GM18511 (cell line): ENCODE data around the gene GABPA.
"Not testable (repeated sequence)": the region's sequence is repeated elsewhere in the genome, so short reads cannot be mapped to it uniquely, and the experiment has no call there.

Experiments used
- ATAC-seq: cut with Tn5 transposase; IDR thresholded peaks from one replicate; pipeline ENCODE4 v1.9.1; 2021; ENCODE audit warnings: mild to moderate bottlenecking, moderate library complexity; ENCODE audit not compliant: unreplicated experiment

The GABPA gene

GRCh38 chr21:25735646-25736597, 1.1 kb downstream of the GABPA start:
- ATAC-seq = peak; percentile 14

GRCh38 chr21:25737421-25737820, 2.6 kb downstream of the GABPA start:
- no peak for ATAC-seq

GRCh38 chr21:25742900-25743299, 8.1 kb downstream of the GABPA start:
- ATAC-seq = no peak

- no peak for ATAC-seq
Observed at GRCh38 chr21:25744854-25745253, 10.1 kb downstream of the GABPA start.

GRCh38 chr21:25750085-25750484, 15.3 kb downstream of the GABPA start:
- ATAC-seq = no peak

DNA sequence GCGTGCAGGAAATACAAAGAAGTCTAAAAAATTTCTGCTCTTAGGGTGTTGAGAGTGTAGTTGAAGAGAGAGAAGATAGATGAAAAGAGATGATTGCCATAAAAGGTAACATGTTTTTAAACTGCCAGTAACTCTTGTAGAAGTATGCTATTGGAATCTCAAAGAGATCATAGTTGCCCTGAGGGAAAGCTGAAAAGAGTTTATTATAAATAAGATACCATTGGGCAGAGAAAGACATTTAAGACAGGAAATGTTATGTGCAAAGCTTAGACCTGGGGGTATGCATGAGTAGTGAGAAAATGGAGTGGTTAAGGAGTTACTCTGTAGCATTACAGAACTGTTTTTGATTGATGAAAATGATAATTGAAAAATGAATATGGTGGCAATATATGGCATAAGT, 17.6 kb downstream of the GABPA start:
- no peak for ATAC-seq

DNA sequence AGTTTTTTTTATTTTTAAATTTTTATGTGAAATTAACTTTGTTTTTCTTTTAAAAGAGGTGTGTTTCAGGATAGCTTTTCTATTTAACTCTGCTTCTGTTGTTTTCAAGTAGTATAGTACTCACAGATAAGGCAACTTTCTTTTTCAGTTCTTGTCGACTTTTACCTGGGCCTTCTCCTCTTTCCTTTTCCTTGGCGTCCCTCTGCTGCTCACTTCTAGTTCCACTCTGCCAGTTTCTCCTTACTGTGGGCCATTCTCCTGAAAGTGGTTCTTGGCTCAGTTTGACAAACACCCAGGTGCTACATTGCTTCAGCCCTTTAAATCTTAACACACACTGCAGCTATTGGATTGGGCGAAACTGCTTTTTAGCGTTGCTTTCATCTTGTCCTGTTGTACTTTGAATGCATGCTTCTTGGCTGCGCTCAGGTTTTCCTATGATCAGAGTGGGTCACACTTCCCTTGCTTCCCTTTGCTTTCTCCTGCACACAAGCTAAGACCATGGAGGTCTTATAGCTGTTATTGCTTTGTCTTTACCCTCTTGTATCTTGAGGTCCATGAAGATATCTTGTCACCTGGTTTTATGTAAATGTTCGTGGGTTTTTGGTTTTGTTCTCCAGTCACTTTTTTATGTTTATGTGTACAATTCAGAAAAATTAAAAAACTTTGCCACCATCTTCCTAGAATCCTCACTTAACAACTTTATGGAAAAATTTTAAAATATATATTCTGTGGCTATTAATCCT, 21.6 kb downstream of the GABPA start:
- ATAC-seq = no peak

GRCh38 chr21:25757531-25757930, 22.8 kb downstream of the GABPA start:
- no peak for ATAC-seq

DNA sequence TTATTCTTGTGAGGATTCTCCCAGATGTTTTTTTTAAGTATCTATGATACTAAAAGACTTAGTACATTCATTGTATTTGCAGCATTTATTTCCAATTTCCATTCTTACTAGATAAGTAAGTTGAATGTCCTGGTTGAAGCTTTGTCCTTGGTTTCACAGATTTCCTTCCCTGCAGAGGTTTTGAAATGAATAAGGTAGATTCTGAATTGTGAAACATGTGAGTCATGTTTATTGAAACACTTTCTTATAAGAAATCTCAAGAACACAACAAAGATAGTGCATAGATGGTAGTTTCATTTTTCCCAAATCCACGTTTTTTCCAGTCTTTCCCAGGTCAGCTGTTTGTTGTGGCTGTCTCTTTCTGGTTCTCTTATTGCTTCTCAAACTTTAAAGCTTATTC, 24.8 kb downstream of the GABPA start:
- no peak for ATAC-seq

DNA sequence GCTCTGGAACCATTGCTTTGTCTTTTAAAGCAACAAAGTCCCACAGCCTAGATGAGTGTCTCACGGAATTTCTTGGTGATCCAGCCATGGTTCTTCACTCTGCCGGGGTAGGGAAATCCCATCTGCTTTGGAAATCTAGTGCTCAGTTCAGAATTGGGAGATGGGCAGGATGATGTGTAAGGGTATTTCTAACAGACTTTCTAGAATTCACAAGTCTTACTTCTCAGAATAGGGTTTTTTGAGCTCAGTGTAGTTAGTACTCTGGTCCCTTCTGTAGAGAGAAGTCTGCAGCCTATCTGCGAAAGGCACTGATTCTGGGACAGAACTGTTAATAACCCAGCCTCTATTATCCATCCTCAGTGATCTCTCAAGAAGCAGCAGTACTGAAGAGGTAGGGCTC, 25.3 kb downstream of the GABPA start:
- ATAC-seq = no peak

- no peak for ATAC-seq
Observed at GRCh38 chr21:25760677-25761076, 25.9 kb downstream of the GABPA start.

DNA sequence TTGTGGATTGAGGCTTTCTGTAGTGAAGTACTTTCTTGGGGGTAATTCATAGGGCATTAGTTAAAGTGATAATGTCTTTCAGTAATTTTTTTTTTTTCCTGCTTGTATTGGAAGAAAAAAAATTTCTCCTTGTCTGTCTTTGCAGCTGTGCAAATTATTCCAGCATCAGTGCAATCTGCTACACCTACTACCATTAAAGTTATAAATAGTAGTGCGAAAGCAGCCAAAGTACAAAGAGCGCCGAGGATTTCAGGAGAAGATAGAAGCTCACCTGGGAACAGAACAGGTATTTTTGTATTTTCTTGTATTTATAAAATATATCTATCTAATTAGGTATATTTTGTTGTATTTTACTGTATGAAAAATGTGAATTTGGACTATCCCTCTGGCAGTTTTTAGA, 29.3 kb downstream of the GABPA start:
- ATAC-seq = no peak

- ATAC-seq = no peak
Observed at GRCh38 chr21:25767921-25768320, 33.1 kb downstream of the GABPA start.

DNA sequence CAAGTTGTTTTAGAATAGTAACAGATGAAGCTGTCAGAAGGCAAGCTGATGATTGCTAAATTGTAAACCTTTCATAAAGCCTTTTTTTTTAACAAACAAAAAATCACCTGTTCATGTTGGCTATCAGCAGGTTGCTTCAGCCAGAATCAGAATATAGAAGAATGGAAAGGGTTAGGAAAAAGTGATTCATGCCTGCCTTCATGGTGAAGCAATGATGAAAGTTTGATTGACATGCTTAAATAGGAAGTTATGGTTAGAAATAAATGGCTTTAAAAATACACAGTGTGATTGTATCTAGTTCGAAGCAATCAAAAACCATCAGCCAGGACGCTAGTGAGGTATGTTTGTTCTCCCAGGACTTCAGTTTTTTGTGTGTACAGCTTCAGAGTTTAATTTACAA, 37.9 kb downstream of the GABPA start:
- no peak for ATAC-seq

- no peak for ATAC-seq
Observed at GRCh38 chr21:25776440-25776839, 41.7 kb downstream of the GABPA start.

DNA sequence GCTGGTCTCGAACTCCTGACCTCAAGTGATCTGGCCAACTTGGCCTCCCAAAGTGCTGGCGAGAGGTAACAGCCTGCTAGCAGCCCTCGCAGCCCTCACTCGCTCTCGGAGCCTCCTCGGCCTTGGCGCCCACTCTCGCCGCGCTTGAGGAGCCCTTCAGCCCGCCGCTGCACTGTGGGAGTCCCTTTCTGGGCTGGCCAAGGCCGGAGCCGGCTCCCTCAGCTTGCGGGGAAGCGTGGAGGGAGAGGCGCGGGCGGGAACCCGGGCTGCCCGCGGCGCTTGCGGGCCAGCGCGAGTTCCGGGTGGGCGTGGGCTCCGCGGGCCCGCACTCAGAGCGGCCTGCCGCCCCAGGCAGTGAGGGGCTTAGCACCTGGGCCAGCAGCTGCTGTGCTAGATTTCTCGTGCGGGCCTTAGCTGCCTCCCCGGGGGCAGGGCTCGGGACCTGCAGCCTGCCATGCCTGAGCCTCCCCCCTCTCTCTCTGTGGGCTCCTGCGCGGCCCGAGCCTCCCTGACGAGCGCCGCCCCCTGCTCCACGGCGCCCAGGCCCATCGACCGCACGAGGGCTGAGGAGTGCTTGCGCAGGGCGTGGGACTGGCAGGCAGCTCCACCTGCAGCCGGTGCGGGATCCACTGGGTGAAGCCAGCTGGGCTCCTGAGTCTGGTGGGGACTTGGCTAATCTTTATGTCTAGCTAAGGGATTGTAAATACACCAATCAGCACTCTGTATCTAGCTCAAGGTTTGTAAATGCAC, 43.5 kb downstream of the GABPA start:
- ATAC-seq = not testable (repeated sequence)

DNA sequence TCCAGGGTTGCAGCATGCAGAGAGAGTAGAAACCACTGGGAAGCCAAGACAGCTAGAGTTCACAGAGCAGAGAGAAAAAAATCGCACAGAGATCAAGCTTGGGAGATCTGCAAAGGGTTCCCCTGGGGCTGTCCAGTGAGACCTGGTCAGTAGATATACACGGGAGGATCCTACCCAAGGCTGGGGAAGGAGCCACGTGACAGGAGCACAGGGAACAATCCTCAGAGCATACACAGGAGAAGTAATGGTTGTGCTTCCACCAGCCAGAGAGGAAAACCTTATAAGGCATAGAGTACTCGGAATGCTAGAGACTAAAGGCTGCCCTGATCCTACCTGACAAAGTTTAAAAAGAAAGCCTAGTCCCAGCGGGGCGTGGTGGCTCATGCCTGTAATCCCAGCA, 53.9 kb downstream of the GABPA start:
- ATAC-seq = no peak

DNA sequence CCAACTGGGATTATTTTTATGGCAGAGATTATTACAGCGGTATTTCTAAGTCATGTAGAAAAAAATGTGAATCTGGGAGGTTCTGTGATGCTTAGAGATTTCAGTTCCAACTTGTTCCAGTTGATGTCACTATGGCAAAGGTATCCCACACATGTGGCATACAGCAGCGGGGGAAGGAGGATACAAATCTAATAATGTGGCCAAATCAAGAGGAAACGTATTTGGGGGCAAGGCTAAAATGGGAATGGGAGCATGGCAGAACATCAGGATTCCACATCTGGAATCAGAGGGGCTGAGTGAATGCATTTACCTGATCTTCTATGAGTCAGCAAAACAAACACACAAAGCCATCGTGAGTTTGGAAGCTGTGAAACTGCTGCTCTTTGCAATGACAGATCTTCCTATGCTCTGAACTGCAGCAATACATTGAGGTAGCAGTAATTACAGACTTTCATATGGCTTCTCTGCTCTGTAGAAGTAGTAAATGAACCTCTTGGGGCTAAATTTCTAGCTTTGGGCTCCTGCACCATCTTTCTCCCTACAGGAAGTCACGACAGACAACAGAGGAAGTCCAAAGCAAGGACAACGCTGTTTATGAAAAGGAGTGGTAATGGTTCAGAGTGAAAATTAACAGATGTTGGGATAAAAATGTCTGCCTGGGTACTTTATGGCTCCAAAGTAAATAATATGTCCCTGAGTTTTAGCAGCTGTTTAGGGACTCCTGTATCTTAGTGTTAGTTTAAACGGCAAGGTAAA, 55.5 kb downstream of the GABPA start:
- peak; percentile 84 for ATAC-seq

- ATAC-seq = no peak
Observed at GRCh38 chr21:25790878-25791204, 56.1 kb downstream of the GABPA start.

DNA sequence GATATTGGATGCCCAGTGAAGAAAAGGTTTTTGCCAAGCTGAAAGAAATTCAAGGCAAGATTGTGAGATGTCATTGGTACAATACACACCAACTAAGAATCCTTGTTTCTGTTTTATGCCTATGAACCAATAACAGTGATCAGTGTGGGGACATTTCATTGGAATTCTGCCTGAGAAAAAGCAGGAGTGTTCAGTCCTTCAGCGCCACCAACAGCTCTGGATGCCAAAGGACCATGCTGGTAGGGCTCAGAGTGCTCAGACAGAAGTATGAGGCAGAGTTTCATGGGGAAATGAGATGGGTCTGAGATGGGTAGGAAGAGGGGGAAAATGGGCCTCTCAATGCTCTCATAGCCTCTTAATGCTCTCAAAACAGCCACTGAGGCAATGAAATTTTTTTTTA, 56.5 kb downstream of the GABPA start:
- ATAC-seq = no peak
